Measurements from ENCODE around the gene GALNT17. TPM values are rescaled to one million over a fixed set of nuclear protein-coding genes. Genes with fewer than 3 reads are reported as not detected.

GALNT17 gene
- total RNA-seq, 2 donors from 2014 or later = 46.7 to 58.1 TPM

- intact Hi-C loops (cut with DNase I) = no loop called here
- no peaks in the 10 kb centered on the region for H3K36me3 ChIP-seq
- H3K27ac ChIP-seq = no peak overlapping the region
- DNase-seq (ENCODE audit: low spot score) = no peak
- no peaks in the 10 kb centered on the region for H3K9me3 ChIP-seq
- no peaks in the 10 kb centered on the region for H3K4me1 ChIP-seq (replicated peaks)
- no peaks in the 10 kb centered on the region for H3K27me3 ChIP-seq (replicated peaks; ENCODE audit: insufficient read depth)
- 55% methylated on average over 11 of the region's 11 CpGs for WGBS
- TF ChIP-seq POLR2AphosphoS5 (IDR thresholded peaks at IDR 0.05) (no peak), CTCF (IDR thresholded peaks at IDR 0.05) (no peak), POLR2A (IDR thresholded peaks at IDR 0.05) (no peak)
- no peak overlapping the region for H3K4me3 ChIP-seq
These were observed 310.7 kb downstream of the GALNT17 start for GRCh38 chr7:71442492-71443190.

GRCh38 chr7:71443191-71443530, 311.2 kb downstream of the GALNT17 start:
- H3K27ac ChIP-seq = no peak overlapping the region
- WGBS = 43% methylated on average over 6 of the region's 6 CpGs
- H3K4me1 ChIP-seq (replicated peaks) = no peaks in the 10 kb centered on the region
- intact Hi-C loops (cut with DNase I) = no loop called here
- H3K27me3 ChIP-seq (replicated peaks; ENCODE audit: insufficient read depth) = no peaks in the 10 kb centered on the region
- H3K36me3 ChIP-seq = no peaks in the 10 kb centered on the region
- H3K9me3 ChIP-seq = no peaks in the 10 kb centered on the region
- TF ChIP-seq CTCF (IDR thresholded peaks at IDR 0.05) (no peak), POLR2AphosphoS5 (IDR thresholded peaks at IDR 0.05) (no peak), POLR2A (IDR thresholded peaks at IDR 0.05) (no peak)
- no peak overlapping the region for H3K4me3 ChIP-seq
- no peak for DNase-seq (ENCODE audit: low spot score)

GRCh38 chr7:71444130-71444529, 312.2 kb downstream of the GALNT17 start:
- whole genome bisulfite sequencing = 84% methylated on average over 4 of the region's 4 CpGs

GRCh38 chr7:71453630-71454029, 321.7 kb downstream of the GALNT17 start:
- TF ChIP-seq POLR2AphosphoS5 (IDR thresholded peaks at IDR 0.05) (no peak), CTCF (IDR thresholded peaks at IDR 0.05) (no peak), POLR2A (IDR thresholded peaks at IDR 0.05) (no peak)
- no peaks in the 10 kb centered on the region for H3K27me3 ChIP-seq (replicated peaks; ENCODE audit: insufficient read depth)
- no peak overlapping the region for H3K27ac ChIP-seq
- no peaks in the 10 kb centered on the region for H3K36me3 ChIP-seq
- WGBS = 83% methylated on average over 2 of the region's 2 CpGs
- no peak for DNase-seq (ENCODE audit: low spot score)
- H3K4me1 ChIP-seq (replicated peaks) = no peaks in the 10 kb centered on the region
- H3K4me3 ChIP-seq = no peak overlapping the region
- intact Hi-C loops (cut with DNase I) = no loop called here
- H3K9me3 ChIP-seq = no peaks in the 10 kb centered on the region

More at GRCh38 chr7:71444130-71444529, 312.2 kb downstream of the GALNT17 start:
- intact Hi-C loops (cut with DNase I) = no loop called here
- Histone ChIP-seq H3K36me3 (no peaks in the 10 kb centered on the region), H3K9me3 (no peaks in the 10 kb centered on the region), H3K4me1 (replicated peaks) (no peaks in the 10 kb centered on the region), H3K27ac (no peak overlapping the region), H3K27me3 (replicated peaks; ENCODE audit: insufficient read depth) (no peaks in the 10 kb centered on the region), H3K4me3 (no peak overlapping the region)
- DNase-seq (ENCODE audit: low spot score) = no peak
- TF ChIP-seq POLR2A (IDR thresholded peaks at IDR 0.05) (no peak), POLR2AphosphoS5 (IDR thresholded peaks at IDR 0.05) (no peak), CTCF (IDR thresholded peaks at IDR 0.05) (no peak)

GRCh38 chr7:71454981-71455380, 323.0 kb downstream of the GALNT17 start:
- Histone ChIP-seq H3K27ac (no peak overlapping the region), H3K36me3 (no peaks in the 10 kb centered on the region), H3K4me3 (no peak overlapping the region), H3K4me1 (replicated peaks) (no peaks in the 10 kb centered on the region), H3K9me3 (no peaks in the 10 kb centered on the region), H3K27me3 (replicated peaks; ENCODE audit: insufficient read depth) (no peaks in the 10 kb centered on the region)
- TF ChIP-seq POLR2AphosphoS5 (IDR thresholded peaks at IDR 0.05) (no peak), POLR2A (IDR thresholded peaks at IDR 0.05) (no peak), CTCF (IDR thresholded peaks at IDR 0.05) (no peak)
- DNase-seq (ENCODE audit: low spot score) = no peak
- intact Hi-C loops (cut with DNase I) = no loop called here

All from prostate gland (tissue), 2 donors.